Loucy (cell line): ENCODE measurements around the gene RETREG3.

Experiments
- CTCF ChIP-seq: fragments of 200-600 bp; sonication (generic); conservative IDR thresholded peaks from 2 replicates; pipeline ENCODE4 v1.5.1; 2014; ENCODE audit warnings: mild to moderate bottlenecking, antibody characterized with exemption, low read length
- EZH2phosphoT487 ChIP-seq: fragments of 200-600 bp; IDR thresholded peaks from 2 replicates; pipeline ENCODE4 v1.6.1; 2018; ENCODE audit warnings: antibody characterized with exemption, mild to moderate bottlenecking, moderate library complexity, borderline replicate concordance

GRCh38 chr17:42608305-42609181, 631 bp downstream of the RETREG3 start:
- TF ChIP-seq CTCF: no peak; the same call in 1 of the 2 replicates
- TF ChIP-seq EZH2phosphoT487: no peak
